ENCODE results near the gene RIMBP2.
"Not testable (repeated sequence)": the region's sequence is repeated elsewhere in the genome, so short reads cannot be mapped to it uniquely, and the experiment has no call there.

The RIMBP2 gene

DNA sequence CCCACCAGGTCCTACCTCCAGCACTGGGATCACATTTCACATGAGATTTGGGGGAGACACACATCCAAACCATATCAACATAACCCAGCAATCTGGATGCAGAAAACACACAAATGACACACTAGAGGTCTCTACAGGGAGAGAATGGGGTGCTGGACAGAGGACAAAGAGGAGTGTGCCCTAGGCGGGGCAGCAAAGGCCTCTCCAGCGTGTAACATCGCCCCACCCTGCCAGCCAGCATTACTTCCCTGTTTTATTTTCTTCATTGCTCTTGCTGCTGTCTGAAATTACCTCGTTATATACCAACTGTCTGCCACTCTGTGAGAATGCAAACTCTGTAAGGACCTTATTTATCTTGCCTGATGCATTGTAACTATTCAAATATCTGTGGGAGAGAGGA lies 61.1 kb downstream of the RIMBP2 start:
- DNase-seq: no peak

DNA sequence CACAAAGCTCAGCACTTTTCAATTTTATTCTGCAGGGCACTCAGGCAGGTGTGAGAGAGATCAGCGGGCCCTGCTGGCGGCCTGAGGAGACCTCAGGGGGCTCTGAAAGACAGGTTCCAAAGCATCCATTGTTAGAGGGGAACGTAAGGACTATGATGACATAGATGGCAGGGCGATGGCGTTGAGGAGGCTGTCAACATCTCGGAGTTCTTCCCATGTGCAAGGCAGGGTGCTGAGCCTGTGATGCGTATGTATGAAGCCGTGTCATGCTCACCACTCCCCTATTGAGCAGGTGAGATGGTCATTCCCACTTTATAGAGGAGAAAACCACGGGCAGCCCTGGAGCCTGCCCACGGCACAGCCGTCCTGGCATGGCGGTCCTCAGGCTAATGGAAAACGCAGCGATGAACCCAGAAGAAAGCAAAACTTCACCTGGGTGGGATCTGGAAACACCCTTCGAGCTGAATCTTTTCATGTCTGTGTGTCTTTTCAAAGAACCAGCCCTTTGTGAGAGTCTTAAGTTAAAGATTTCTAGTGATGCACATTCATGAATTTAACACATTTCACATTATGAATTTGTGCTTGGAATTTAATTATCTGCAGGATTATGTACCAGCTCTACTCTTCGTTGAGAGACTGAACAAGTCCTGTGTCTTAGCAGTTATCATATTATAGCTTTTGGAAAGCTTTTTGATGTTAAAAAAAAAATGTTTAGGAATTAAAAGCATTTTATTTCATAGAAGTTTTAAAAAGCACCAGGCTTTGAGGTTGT lies 64.7 kb downstream of the RIMBP2 start:
- DNase-seq: no peak

DNA sequence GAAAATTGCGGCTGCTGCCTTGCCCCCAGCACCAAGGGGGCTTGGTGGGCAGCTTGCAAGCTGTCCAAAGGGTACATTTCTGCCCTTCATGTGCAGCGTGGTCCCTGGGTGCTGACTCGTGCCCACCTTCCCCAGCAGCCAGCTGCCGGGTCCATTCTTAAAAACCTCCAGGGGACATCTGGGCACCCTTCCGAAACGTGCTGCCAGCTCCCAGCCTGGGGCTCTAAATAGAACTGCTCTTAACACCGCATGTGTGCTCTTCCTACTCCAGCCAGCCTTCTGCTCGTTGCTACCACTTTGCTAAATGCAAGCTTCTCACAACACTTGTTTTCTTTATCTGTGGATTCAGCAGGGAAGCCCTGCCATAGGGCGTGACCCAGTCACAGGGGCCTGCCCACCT lies 66.0 kb downstream of the RIMBP2 start:
- DNase-seq: no peak

DNA sequence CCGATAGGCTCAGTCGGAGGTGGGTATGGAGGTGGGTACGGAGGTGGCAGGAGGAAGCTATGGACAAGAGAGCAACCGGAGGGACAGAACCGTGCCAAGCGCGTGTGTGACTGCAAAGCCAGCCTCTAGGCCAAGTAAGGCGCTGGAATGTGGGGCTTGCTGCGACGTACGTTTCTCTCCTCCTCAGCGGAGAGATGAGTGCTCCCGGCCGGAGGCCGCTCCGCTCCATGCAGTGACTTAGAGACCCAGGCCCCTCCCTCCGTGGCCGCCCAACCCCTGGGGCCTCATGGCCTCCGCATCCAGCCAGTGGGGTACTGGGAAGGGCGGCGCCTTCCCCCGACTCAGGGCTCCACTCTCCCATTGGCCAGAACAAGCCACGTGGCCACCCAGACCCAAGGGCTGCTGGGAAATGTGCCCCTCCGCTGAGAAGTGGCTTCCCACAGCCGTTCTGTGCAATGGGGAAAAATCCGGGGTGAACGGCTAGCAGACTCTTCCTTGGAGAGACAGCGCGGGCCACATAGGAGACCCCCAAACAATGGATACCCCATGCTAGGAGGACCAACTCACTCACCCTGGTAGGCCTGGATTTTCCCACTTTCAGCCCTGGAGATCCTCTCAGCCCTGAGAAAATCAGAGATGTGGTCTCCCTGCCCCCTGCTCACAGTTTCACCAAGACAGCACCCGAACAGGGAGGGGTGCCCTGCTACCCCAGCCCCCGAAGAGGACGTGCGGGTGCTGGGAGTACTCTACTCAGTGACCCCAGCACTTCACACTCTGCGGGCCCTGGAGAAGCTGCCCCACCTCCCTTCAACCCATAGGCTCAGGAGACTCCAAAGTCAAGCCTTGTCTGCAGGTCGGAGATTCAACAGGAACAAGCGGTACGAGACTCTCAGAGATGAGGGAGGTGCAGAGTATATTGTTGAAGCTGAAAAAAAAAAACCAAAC lies 66.7 kb downstream of the RIMBP2 start:
- DNase-seq: no peak

DNA sequence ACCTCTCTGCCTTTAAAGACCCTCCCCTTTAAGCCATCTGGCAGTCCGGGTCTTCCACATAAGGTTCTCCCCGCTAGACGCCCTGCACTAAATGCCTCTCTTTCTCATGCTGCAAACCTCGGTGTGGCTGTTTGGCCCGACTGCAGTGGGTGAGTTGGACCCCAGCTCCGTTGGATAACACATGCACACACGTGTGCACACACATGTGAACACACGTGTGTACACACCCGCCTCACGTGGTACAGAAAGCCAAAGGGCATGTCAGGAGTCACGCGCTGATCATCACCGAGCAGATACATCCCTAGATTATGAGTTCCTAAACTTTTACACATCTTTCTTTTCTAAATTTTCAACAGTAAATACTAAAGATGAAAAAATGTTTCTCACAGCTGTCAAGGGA lies 68.3 kb downstream of the RIMBP2 start:
- DNase-seq: no peak

DNA sequence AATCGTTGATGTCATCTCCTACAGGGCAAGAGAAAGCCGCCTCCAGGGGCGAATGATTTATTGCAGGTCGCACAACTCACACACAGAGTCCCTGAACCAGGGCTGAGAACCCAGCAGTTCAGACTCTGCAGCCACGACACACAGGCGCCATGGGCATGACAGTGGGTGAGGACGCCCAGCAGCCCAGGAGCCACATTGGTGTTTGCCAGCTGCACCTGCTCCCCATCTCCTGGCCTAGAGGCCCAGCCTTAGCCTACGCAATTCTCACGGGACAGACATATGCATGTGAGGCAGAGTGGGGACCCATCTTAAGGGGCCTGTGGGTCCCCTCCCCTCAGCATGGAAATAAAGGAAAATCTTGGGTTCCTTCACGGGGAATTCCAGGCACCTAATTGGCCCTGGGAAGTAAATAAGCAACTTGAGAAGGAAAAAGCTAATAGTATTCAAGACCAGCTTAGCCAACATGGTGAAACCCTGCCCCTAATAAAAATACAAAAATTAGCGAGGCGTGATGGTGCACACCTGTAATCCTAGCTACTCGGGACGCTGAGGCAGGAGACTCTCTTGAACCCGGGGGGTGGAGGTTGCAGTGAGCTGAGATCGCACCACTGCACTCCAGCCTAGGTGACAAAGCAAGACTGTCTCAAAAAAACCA lies 69.3 kb downstream of the RIMBP2 start:
- no peak for DNase-seq

DNA sequence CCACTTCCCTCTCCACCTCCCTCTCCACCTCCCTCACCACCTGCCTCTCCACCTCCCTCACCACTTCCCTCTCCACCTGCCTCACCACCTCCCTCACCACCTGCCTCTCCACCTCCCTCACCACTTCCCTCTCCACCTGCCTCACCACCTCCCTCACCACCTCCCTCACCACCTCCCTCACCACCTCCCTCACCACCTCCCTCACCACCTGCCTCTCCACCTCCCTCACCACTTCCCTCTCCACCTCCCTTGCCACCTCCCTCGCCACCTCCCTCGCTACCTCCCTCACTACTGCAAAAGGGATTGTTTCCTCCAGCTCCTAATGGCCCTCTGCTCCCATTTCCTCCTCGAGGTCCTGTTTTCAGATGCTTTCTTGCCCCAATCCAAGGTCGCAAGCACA lies 69.9 kb downstream of the RIMBP2 start:
- DNase-seq: not testable (repeated sequence)

DNA sequence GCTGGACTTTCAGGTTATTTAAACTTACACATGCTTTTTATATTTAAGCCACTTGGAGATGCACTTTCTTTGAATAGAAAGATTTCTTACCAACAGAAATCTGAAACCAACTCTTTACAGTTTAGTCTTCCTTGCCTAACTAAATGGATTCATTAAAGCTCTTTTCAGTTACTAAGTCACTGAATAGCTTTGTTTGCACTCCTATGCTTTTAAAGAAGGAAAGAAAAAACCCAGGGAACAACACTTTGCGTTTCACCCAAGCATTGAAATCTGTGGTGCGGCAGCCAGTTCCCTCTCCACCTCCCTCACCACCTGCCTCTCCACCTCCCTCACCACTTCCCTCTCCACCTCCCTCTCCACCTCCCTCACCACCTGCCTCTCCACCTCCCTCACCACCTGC lies 70.3 kb downstream of the RIMBP2 start:
- DNase-seq: no peak

DNA sequence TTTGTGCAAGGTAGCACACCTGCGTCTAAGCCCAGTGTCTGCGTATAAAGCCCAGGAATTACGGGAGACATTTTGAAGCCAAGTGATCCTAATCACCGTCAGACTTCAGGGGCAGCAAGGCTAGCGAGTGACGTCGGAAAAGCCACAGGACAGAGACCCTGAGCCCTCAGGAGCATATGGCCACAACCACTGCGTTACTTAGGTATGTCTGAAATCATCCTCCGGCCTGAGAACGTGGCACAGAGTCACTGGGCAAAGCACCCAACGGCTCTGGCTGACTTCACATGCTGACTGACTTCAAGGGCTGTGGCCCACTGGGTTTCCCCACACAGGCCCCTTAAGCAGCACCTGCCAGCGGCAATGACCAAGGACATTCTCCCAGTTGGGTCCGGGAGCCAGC lies 71.5 kb downstream of the RIMBP2 start:
- no peak for DNase-seq

DNA sequence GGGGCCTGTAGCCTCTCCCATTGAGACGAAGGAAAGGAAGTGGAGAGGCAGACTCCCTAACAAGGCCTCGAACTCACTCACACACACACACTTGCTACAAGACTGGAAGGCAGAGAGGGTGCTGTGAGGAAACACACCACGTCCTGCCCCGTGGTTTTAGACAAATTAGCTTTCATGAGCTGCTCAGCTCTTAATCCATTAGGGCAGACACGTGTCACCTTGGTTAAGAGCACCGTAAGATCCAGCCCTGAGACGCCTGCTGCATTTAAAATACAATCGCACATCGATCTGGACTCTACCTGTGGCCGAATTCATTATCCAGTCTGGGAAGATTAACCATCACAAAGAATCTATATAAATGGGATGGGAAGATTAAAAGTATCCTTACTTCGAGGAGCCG lies 72.0 kb downstream of the RIMBP2 start:
- no peak for DNase-seq

DNA sequence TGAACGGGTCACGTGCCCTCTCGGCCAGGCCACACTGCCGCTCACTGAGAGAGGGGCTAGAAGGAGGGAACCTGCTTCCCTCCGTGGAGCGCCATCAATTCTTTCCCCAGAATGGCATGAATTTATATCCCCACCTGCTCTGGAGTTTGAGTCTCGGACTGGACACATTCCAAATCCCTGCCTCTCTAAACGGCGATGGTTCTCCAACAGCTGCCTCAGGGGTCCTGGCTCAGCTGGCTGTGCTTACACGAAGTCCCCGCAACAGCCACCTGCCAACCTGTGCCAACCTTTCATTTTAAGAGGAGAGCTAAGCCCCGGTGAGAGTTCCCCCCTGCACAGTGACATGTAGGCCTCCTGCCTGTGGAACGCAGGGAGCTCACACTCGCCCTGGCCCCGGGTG lies 73.2 kb downstream of the RIMBP2 start:
- no peak for DNase-seq

DNA sequence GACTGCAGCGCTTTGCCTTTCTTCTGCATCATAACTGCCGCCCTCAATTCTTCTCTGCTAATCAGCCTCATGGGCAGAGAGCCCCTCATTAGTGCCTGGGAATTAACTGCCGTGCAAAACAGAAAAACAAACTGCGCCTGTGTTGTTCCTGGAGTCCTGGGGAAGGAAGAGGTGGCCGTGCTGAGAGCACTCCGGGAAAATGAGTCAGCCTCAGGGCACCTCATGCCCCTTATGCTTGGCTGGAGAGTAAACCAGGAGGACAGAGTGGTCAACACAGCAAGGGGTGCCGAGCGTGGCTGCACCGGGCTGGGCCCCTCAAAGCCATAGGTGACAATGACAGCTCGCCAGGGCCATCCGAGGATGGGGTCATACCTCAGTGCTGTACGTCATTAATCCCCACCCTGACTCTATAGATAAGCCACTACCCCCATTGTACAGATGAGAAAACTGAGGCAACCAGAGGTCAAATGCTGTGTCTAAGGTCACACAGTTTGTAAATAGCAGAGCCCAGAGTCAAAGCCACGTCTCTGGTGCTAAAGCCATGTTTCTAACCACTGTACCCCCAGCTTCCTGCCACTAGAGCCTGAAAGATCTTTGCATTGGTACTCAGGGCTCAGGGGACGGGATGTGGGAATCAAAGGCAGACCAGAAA lies 74.4 kb downstream of the RIMBP2 start:
- DNase-seq: no peak

DNA sequence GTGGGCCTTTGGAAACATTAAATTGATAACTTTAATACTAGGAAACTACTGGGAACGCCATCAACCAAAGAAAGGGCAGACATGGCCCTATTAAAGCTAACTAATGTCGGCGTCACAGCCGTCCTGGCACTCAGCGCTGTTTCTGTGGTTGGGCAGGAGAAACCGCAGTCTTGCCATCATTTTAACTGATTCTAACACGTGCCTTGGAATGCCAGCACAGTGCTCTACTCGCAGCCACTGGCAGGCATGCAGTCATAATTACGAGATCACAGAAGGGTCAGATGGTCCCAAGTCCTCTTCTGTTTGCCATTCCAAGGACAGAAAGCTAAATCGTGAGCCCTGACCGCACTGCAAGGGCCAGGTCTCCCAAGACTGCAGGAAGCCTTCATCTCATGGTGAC lies 75.2 kb downstream of the RIMBP2 start:
- DNase-seq: no peak

DNA sequence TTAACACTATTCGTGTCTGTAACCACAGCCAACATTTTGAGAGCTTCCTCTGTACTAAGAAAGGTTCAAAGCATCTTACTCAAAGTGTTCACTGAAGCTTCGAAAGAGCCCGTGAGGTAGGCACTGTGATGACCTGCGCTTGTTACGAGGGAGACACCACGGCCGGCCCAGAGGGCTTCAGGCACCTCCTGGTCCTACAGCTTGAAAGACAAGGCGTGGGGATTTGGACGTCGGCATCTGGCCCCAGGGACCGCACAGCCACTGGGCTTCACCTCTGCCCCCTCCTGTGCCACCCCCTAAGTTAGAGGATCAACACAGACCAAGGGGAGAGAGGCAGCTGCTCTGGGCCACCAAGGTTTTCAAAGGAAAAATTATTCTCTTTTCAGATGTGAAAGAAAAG lies 75.6 kb downstream of the RIMBP2 start:
- no peak for DNase-seq

DNA sequence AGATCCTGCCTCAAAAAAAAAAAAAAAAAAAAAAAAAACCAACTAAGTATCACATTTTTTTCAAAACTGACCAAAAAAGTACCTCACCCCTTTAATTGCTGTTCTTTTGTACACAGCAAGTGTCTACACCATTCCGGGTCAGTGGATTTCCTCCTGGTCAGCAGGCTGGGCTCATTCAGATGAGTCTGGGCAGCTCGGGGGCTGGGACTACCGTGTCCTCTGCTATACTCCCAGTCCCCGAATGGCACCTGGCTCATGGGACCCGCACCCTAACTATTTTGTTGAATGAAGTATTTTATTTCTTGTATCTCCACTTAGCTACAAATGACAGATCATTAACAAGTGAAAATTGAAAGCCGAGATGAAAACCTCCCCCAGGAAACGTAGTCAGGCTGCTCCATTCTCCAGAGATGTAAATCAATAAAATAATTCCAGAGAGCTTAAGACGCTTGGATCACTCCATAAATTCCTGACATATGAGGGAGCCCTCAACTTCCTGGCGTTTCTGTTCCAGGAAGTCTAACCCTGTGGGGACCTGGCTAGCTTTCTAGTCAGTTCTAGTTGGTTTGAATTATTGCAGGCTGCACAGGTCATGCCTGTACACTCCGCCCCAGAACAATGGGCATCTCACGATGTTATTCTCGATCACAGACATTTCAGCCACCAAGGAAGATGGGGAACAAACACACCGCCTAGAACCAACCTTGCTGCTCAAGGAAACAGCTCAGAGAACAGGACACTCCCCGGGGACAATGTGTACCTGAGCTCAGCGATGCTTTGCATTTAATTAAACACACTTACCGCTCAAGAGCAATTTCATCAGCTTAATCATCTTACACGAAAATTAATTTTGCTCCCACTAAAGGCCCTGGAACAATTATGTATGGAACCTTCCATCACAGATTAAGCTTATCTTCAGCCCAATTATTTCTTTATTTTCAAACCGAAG lies 76.3 kb downstream of the RIMBP2 start:
- no peak for DNase-seq

DNA sequence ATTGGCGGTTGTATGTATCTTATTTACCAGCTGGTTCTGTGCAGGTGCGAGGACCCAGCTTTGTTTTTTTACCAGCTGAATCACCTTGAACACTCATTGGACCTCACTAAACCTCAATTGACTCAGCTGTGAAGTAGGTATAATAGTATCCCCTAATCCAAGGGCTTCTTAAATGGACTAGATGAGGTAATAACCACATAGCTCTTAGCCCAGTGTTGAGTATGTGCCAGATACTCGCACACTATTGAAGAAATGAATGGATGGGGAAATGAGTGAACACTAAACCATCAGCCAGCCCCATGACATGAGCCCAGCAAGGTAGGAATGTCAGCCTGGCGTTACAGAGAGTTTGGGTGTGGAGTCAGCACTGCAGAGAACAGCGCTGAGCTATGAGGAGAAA lies 79.7 kb downstream of the RIMBP2 start:
- DNase-seq: no peak

DNA sequence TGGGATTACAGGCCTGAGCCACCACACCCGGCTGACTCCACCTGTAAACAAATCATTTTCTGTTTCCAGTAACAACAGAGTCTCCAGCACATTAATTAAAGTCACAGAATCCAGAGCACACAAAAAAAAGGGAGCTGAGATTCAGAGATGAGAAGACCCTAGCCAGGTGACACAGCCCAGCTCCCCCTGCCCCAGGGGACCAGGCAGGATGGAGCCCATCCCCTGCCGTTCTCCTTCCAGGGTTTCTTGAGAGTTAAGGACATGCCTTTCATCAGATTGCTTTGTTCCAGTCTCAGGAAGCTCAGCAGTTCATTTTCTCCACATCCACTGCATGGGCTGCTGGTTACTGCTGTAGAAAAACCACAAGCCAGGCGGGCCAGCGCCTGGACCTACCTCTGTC lies 81.2 kb downstream of the RIMBP2 start:
- DNase-seq: no peak

DNA sequence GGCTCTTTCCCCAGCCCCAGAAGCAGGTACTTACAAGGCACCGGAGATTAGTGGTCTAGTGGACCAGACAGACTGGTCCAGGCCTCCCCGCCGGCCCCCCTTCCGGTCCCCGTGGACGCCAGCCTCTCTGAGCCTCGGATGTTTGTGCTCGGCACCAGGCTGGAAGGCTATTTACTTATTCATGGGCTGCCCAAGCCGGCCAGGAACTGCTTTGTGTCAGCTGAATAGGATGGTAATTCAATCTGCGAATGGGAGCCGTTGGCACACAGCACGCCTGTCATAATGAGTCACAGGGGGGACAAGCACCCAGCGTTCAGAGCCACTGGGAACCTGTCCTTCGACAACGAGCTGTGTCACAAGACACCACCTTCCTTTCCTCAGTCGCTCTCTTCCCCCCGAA lies 82.3 kb downstream of the RIMBP2 start:
- DNase-seq: no peak

DNA sequence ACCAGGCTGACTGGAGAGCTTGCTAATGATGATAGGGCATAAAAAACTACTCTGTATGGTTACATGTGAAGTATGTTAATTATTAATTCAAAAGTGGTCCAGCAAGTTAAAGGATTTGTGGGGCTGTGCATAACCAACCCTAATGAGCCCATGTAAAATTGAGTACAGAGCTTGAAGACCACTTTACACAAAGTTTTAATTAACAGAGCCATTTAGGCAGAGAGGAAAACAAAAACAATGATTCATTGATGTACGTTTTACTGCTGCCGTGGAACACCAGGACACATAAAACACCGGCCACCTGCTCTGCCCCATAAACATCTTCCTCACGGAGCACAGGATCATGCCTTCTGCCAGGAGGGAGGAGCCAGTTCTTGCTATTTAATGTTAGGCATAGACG lies 83.5 kb downstream of the RIMBP2 start:
- no peak for DNase-seq

DNA sequence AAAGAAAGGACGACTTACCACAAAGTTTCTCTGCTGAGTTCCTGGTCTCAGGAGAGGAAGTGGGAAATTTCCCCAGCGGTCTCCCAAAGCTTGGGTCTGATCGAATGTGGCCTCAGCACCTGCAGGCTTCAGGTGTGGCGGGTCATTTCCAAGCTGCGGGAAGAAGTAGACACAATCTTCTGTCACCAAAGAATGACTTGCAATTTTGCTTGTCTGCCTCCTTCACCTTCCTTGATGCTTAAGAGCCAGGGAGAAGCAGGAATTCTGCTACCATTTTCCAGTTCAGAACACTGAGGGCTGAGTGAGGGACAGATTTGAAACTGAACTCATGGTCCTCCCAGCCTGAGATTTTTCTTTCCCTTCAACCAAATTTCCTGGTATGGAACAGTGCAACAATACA lies 87.8 kb downstream of the RIMBP2 start:
- no peak for DNase-seq

DNA sequence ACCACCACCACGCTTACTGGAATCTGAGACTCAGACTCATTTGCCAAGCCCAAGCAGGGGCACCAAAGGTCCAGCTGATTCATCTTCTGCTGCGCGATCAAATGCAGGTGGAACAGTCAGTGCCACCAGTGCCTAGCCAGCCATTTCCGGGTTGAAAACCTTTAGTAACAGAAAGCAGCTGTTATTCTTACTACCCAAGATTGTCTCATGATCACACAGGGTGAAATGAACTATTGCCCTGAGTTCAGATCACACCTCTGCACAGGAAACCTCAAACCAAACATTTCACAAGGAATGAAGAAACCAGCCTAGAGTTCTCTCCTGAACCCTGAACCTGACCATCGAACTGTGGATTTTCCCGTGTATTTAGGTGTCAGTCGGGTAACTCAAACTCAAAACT lies 88.9 kb downstream of the RIMBP2 start:
- DNase-seq: no peak

DNA sequence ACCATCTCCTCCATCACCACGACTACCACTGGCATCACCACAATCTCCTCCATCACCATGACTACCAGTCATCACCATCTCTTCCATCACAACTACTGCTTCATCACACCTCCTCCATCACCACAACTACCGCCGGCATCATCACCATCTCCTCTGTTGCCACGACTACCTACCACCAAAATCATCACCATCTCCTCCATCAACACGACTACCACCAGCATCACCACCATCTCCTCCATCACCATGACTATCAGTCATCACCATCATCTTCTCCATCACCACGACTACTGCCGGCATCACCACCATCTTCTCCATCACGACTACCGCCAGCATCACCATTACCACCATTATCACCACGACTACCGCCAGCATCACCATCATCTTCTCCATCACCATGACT lies 89.5 kb downstream of the RIMBP2 start:
- no peak for DNase-seq

Data from activated CD4-positive, alpha-beta T cell treated with anti-CD3 and anti-CD28 coated beads, Interleukin-10, Interleukin-2, amounts not matched to agents 100 ng/mL and 50 ng/mL, durations not matched to agents 16 hours and 8 hours (primary cell).